K562 (cell line): ENCODE measurements around the gene ADAM30. TPM values are rescaled to one million over a fixed set of nuclear protein-coding genes. Genes with fewer than 3 reads are reported as not detected.
A peak's percentile ranks its signal among the peaks of the same experiment; 100 is the strongest.

Experiments
- BACH1 ChIP-seq: fragments of 200-800 bp; sonication (Bioruptor generic); IDR thresholded peaks from 2 replicates; pipeline ENCODE4 v1.6.1; 2016; ENCODE audit warnings: missing genetic modification characterization, missing compliant biosample characterization
- ETV5 ChIP-seq: sonication (generic); formaldehyde crosslinking; IDR thresholded peaks from 2 replicates; pipeline ENCODE4 v1.4.0; 2020; ENCODE audit warnings: low read depth, mild to moderate bottlenecking, missing genetic modification reagents
- GTF2F1 ChIP-seq: IDR thresholded peaks from 2 replicates; pipeline ENCODE4 v1.6.1; 2011; ENCODE audit warnings: low read depth, low read length, improper control_type of control experiment
- GTF3C2 ChIP-seq: IDR thresholded peaks from 3 replicates; pipeline ENCODE4 v1.6.1; 2011; ENCODE audit warnings: borderline replicate concordance, mild to moderate bottlenecking, moderate library complexity; ENCODE audit not compliant: insufficient read length; ENCODE audit errors: extremely low read depth
- ID3 ChIP-seq, 2 experiments: fragments of 250-450 bp in 1 of 2; fragments of 450-650 bp in 1 of 2; sonication (Bioruptor Pico) in 1 of 2; IDR thresholded peaks; 2 replicates each; pipeline versions ENCODE4 v1.6.1 to v1.8.0; 2016 to 2021; ENCODE audit warnings: mild to moderate bottlenecking in 2 of 2, moderate library complexity in 2 of 2, missing compliant biosample characterization in 1 of 2, missing genetic modification characterization in 1 of 2
- MGA ChIP-seq: fragments of 450-650 bp; IDR thresholded peaks from 2 replicates; pipeline ENCODE4 v1.6.1; 2016; ENCODE audit warnings: mild to moderate bottlenecking, moderate library complexity
- NFIX ChIP-seq: fragments of 250-450 bp; sonication (Bioruptor Pico); IDR thresholded peaks from 2 replicates; pipeline ENCODE4 v1.4.0; 2020; ENCODE audit warnings: low read depth, mild to moderate bottlenecking, moderate library complexity
- NFYB ChIP-seq: IDR thresholded peaks from 2 replicates; pipeline ENCODE4 v1.6.1; 2011; ENCODE audit warnings: mild to moderate bottlenecking, moderate library complexity; ENCODE audit not compliant: insufficient read length; ENCODE audit errors: extremely low read depth
- THRAP3 ChIP-seq: fragments of 450-650 bp; IDR thresholded peaks from 2 replicates; pipeline ENCODE4 v1.6.1; 2016; ENCODE audit warnings: mild to moderate bottlenecking, inconsistent platforms, borderline replicate concordance
- ZBTB26 ChIP-seq: fragments of 450-650 bp; formaldehyde crosslinking; IDR thresholded peaks from 2 replicates; pipeline ENCODE4 v1.4.0; 2022; ENCODE audit warnings: missing genetic modification characterization
- ZNF121 ChIP-seq: sonication (generic); formaldehyde crosslinking; conservative IDR thresholded peaks from 2 replicates; pipeline ENCODE4 v1.8.0; 2022; ENCODE audit warnings: missing genetic modification reagents
- ZNF431 ChIP-seq: sonication (generic); formaldehyde crosslinking; IDR thresholded peaks from 2 replicates; pipeline ENCODE4 v1.8.0; 2022; ENCODE audit warnings: mild to moderate bottlenecking, missing genetic modification reagents
- polyA plus RNA-seq, 8 experiments: library from polyadenylated mRNA; depleted of rRNA in 4 of 8; stranded (reverse) in 5 of 8; unstranded in 3 of 8; fragments of >200 nt; fragmentation: Nextera tagmentation in 2 of 8; fragmentation: Illumina TruSeq in 1 of 8; extraction: Ambion mirVana in 2 of 8; extraction: Trizol in 1 of 8; gene quantifications; 2 replicates each; pipeline versions ENCODE4 v1.2.1 to v1.2.3, GENCODE V29; 2011 to 2014; ENCODE audit warnings: inconsistent platforms in 1 of 8, missing spikeins in 1 of 8
- total RNA-seq, 7 experiments: library from RNA; depleted of rRNA in 6 of 7; stranded (reverse); fragments of >200 nt in 6 of 7; fragmentation: Illumina TruSeq in 2 of 7; extraction: Trizol in 2 of 7; gene quantifications; 2 replicates each; pipeline versions ENCODE4 v1.2.1 to v1.2.3, GENCODE V29; 2011 to 2021; ENCODE audit warnings: low replicate concordance in 1 of 7

The ADAM30 gene
- total and polyA plus RNA-seq, 9 of the 15 experiments (the other 6 are each of a cell fraction or from before 2014, with no cell fraction given): not detected

- TF ChIP-seq ETV5 (peak; percentile 43; the same call in 1 of the 2 replicates), MGA (peak; percentile 65), GTF3C2 (no peak), ZNF431 (no peak), NFIX (CRISPR knock-in tag) (no peak), GTF2F1 (no peak), ID3 (CRISPR knock-in tag; IDR thresholded peaks at IDR 0.05) (no peak), ID3 (tag; IDR thresholded peaks at IDR 0.05) (no peak), NFYB (no peak), ZNF121 (no peak), THRAP3 (no peak), BACH1 (no peak), ZBTB26 (no peak)
Observed at GRCh38 chr1:119859647-119860046, 36.7 kb downstream of the ADAM30 start (continued).
